Left cardiac atrium (tissue), 4 donors: ENCODE measurements around the gene NPRL2. TPM values are rescaled to one million over a fixed set of nuclear protein-coding genes. Genes with fewer than 3 reads are reported as not detected.

Source experiments
- ATAC-seq, 2 donors: fragments of 200-7000 bp; cut with Tn5 transposase; one replicate each; pipeline ENCODE4 v1.9.1; 2020; ENCODE audit warnings: mild to moderate bottlenecking in 2 of 2, moderate library complexity in 2 of 2
- DNase-seq: peaks from one replicate; pipeline ENCODE4 v3.0.0-alpha.2; 2020
- intact Hi-C, 2 donors: fragments of 100-400 bp; cut with DNase I; formaldehyde crosslinking; loops; one replicate each; pipeline versions ENCODE4 v1.14.1 to v1.15.1; 2022 to 2023
- long read RNA-seq: library from polyadenylated mRNA; unstranded; transcript quantifications from one replicate; pipeline ENCODE4 v2.0.0, GENCODE V29; 2021
- total RNA-seq, 2 donors: library from RNA; stranded (reverse); fragmentation: NEBNext Ultra II Directional; extraction: Animal tissue kit (Norgen Biotek cat#: 25700); gene quantifications; one replicate each; pipeline ENCODE4 v1.2.1, GENCODE V29; 2021
- donor health status: DM: no; HTN: yes; CAD: no.
- donor health status: DM: no; HTN: yes; CAD: no; lungs with severe emphysema.
- donor health status: DM: yes; HTN: yes; CAD: no.
- donor health status: Dilated cardiomyopathy.

NPRL2 gene
- total RNA-seq: 10 to 100 TPM; 12.6 to 19.9 TPM
- long read RNA-seq, transcript NPRL2-201 (11 exons, 1,700 nt): major isoform, 19 of 37 reads
- long read RNA-seq, partial matches to known transcripts: 0 of 37 reads
- long read RNA-seq, other reads (novel, unspliced or antisense): 18 of 37 reads

- intact Hi-C loops: no loop called here
Observed at GRCh38 chr3:50350527-50351322, at the start of gene NPRL2, which contains the start of gene CYB561D2. Gene NPRL2, minus strand, starts transcription at chr3:50350775. Its CDS starts 123 bp downstream, at chr3:50350652. Gene CYB561D2, plus strand, starts transcription at chr3:50350862. Its CDS starts 572 bp downstream, at chr3:50351434.

GRCh38 chr3:50396502-50396901 lies 45.9 kb upstream of the NPRL2 start:
- ATAC-seq (no peak), DNase-seq (no peak)
- intact Hi-C loops: no loop called here

More at GRCh38 chr3:50350527-50351322, at the start of gene NPRL2, which contains the start of gene CYB561D2:
- peak; percentile 94 to 97 for ATAC-seq
- DNase-seq: peak; percentile 96

GRCh38 chr3:50395070-50395860 lies 44.7 kb upstream of the NPRL2 start:
- DNase-seq: no peak
- intact Hi-C loops: no loop called here
- ATAC-seq: no peak

- no peak for DNase-seq
- no peak for ATAC-seq
- intact Hi-C loops: no loop called here
Observed at GRCh38 chr3:50393061-50393460, 42.5 kb upstream of the NPRL2 start.

- DNase-seq (no peak), ATAC-seq (peak; percentile 49 to 65)
- intact Hi-C loops: no loop called here
Observed at GRCh38 chr3:50392101-50392715, 41.6 kb upstream of the NPRL2 start.

- ATAC-seq (peak; percentile 76 to 90), DNase-seq (peak; percentile 75)
- intact Hi-C loops: no loop called here
Observed at GRCh38 chr3:50390508-50391224, 40.1 kb upstream of the NPRL2 start.

GRCh38 chr3:50389414-50389767 lies 38.8 kb upstream of the NPRL2 start:
- intact Hi-C loops: no loop called here
- no peak for DNase-seq
- ATAC-seq: no peak

- intact Hi-C loops: no loop called here
- ATAC-seq (no peak), DNase-seq (no peak)
Observed at GRCh38 chr3:50388720-50389413, 38.3 kb upstream of the NPRL2 start.

- no peak for ATAC-seq
- intact Hi-C loops: no loop called here
- no peak for DNase-seq
Observed at GRCh38 chr3:50388016-50388719, 37.6 kb upstream of the NPRL2 start.

GRCh38 chr3:50385754-50386153 lies 35.2 kb upstream of the NPRL2 start:
- intact Hi-C loops: no loop called here
- no peak for DNase-seq
- no peak for ATAC-seq

- intact Hi-C loops: no loop called here
Observed at GRCh38 chr3:50383750-50384149, 33.2 kb upstream of the NPRL2 start.

GRCh38 chr3:50382722-50383121 lies 32.1 kb upstream of the NPRL2 start:
- DNase-seq (no peak), ATAC-seq (no peak)
- intact Hi-C loops: no loop called here

More at GRCh38 chr3:50383750-50384149, 33.2 kb upstream of the NPRL2 start:
- ATAC-seq (no peak), DNase-seq (no peak)

GRCh38 chr3:50381383-50381782 lies 30.8 kb upstream of the NPRL2 start:
- intact Hi-C loops: no loop called here
- no peak for DNase-seq
- no peak for ATAC-seq

- DNase-seq (no peak), ATAC-seq (no peak)
- intact Hi-C loops: no loop called here
Observed at GRCh38 chr3:50380405-50381085, 30.0 kb upstream of the NPRL2 start.

GRCh38 chr3:50378757-50379156 lies 28.2 kb upstream of the NPRL2 start:
- intact Hi-C loops: no loop called here

GRCh38 chr3:50378024-50378423 lies 27.4 kb upstream of the NPRL2 start:
- no peak for ATAC-seq
- no peak for DNase-seq
- intact Hi-C loops: no loop called here

More at GRCh38 chr3:50378757-50379156, 28.2 kb upstream of the NPRL2 start:
- no peak for DNase-seq
- ATAC-seq: no peak

- intact Hi-C loops: no loop called here
- DNase-seq: no peak
- no peak for ATAC-seq
Observed at GRCh38 chr3:50375258-50375931, 24.8 kb upstream of the NPRL2 start.
